ENCODE data around the gene BTBD17.
"Not testable (repeated sequence)": the region's sequence is repeated elsewhere in the genome, so short reads cannot be mapped to it uniquely, and the experiment has no call there.

The BTBD17 gene, protein sequence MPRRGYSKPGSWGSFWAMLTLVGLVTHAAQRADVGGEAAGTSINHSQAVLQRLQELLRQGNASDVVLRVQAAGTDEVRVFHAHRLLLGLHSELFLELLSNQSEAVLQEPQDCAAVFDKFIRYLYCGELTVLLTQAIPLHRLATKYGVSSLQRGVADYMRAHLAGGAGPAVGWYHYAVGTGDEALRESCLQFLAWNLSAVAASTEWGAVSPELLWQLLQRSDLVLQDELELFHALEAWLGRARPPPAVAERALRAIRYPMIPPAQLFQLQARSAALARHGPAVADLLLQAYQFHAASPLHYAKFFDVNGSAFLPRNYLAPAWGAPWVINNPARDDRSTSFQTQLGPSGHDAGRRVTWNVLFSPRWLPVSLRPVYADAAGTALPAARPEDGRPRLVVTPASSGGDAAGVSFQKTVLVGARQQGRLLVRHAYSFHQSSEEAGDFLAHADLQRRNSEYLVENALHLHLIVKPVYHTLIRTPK

DNA sequence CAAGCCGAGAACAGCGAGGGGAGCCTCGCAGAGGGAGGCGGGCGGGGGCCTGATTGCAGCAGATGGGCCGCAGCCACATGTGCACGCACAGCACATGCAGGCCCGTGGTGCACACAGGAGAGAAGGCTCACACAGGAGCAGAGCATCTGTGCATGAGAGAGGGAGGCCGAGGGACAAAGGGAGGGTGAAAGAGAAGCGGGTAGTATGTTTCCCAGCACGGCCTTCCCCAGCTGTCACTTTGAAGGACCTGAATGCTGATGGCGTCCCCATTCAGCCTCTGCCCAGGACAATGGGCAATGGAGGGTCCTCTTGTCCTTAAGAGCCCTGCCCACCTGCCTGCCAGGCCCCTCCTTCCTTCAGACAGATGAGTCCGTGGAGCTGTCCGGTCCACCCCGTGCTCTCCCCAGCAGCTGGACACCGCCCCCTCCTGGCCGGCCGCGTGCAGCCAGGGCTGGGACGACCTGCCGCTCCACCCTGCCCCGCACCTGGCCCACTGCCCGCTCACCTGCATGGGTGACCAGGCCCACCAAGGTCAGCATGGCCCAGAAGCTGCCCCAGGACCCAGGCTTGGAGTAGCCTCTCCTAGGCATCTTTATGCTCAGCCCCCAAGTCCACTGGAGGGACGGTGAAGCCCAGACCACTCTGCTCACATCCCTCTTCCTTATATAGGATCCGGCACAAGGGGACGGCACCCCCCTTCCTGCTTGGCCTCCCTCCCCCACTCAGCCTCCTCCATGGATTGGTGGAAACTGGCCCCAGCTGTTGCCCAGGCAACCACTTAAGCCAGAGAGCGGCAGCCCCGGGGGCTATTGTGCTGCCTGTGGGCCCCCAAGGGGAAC lies at the start of gene BTBD17:
Gene BTBD17 (minus strand): TSS at position 639 of the 839 bp plus-strand sequence. CDS start 49 bp downstream, at position 590.
- TF ChIP-seq, protein P1, sequence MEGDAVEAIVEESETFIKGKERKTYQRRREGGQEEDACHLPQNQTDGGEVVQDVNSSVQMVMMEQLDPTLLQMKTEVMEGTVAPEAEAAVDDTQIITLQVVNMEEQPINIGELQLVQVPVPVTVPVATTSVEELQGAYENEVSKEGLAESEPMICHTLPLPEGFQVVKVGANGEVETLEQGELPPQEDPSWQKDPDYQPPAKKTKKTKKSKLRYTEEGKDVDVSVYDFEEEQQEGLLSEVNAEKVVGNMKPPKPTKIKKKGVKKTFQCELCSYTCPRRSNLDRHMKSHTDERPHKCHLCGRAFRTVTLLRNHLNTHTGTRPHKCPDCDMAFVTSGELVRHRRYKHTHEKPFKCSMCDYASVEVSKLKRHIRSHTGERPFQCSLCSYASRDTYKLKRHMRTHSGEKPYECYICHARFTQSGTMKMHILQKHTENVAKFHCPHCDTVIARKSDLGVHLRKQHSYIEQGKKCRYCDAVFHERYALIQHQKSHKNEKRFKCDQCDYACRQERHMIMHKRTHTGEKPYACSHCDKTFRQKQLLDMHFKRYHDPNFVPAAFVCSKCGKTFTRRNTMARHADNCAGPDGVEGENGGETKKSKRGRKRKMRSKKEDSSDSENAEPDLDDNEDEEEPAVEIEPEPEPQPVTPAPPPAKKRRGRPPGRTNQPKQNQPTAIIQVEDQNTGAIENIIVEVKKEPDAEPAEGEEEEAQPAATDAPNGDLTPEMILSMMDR (IDR thresholded peaks at IDR 0.05; ENCODE audit: low read length, missing control alignments): peak; percentile 57
- no peak within 1 kb of the TSS for H3K4me3 ChIP-seq (replicated peaks; ENCODE audit: low read depth, low read length)
- peak; percentile 46 for DNase-seq (ENCODE audit: low read depth)

DNA sequence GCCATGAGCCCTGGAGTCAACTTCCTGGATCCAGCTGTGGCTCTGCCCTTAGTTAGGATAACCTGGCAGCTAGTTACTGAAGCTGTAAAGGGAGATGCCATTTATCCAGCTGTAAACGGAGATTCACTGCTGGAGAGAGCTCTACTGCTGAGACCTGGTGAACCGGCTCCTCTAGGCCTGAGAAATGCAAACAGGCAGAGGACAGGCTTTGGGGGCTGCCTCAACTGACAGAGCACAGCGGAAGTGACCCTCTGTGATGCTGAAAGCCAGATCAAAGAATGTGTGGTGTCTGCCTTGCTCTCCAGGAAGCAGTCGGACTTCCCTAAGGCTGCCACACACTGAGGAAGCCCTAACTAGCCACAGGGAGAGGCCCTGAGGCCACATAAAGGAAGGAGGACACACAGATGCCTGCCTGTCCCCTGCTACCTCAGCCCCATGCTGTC lies 48.4 kb upstream of the BTBD17 start:
- TF ChIP-seq, protein P1 (IDR thresholded peaks at IDR 0.05; ENCODE audit: low read length, missing control alignments): no peak

DNA sequence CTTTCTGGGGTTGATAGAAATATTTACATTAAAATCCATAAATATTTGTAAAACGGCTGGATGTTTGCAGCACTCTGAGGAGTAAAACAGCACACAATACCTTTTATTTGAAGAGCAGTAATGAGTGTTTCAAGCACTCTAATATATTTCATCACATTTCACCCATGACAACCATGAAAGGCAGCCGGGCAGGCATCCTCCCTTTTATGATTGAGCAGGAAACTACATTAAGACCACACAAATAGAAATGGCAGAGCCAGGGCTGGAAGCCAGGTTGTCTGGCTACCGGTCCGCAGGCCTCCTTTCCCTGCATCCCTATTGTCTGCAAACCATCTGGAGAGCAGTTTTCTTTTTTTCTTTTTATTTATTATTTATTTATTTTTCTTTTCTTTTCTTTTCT lies 47.1 kb upstream of the BTBD17 start:
- H3K4me3 ChIP-seq (replicated peaks; ENCODE audit: low read depth, low read length): no peak overlapping the region
- TF ChIP-seq, protein P1 (IDR thresholded peaks at IDR 0.05; ENCODE audit: low read length, missing control alignments): no peak
- no peak for DNase-seq (ENCODE audit: low read depth)

More for the DNA sequence above, 48.4 kb upstream of the BTBD17 start:
- no peak overlapping the region for H3K4me3 ChIP-seq (replicated peaks; ENCODE audit: low read depth, low read length)
- no peak for DNase-seq (ENCODE audit: low read depth)

DNA sequence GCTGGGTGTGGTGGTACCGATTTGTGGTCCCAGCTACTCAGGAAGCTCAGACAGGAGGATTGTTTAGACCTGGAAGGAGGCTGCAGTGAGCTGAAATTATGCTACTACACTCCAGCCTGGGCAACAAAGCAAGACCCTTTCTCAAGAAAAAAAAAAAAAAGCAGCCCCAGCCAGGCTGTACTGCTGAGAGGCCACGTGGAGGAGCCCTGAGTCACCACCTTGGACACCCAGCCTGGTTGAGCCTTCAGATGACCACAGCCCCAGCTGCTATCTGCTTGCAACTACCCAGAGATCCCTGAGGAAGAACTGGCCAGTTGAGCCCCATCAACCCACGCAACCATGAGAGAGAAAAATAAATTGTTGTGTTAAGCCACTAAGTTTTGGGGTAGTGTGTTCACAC lies 46.6 kb upstream of the BTBD17 start:
- H3K4me3 ChIP-seq (replicated peaks; ENCODE audit: low read depth, low read length): no peak overlapping the region
- TF ChIP-seq, protein P1 (IDR thresholded peaks at IDR 0.05; ENCODE audit: low read length, missing control alignments): peak; percentile 15

DNA sequence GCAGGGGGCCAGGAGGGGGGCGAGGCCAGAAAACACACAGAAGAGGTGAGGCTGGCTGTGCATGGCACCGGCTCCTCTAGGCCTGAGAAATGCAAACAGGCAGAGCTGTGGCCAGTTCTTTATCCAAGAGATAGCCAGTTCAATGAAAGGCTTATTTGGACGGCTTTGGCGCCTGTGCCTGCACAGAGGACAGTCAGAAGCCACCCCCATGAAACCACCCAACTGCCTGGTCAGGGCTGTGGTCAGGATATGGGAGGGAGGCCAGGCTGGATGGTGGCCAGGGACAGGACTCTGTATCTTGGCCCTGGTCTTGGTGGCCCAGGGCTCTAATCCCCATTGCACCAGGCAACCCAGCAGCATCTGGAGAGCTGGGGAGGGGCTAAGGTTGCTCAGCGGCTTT lies 45.7 kb upstream of the BTBD17 start:
- DNase-seq (ENCODE audit: low read depth): no peak
- TF ChIP-seq, protein P1 (IDR thresholded peaks at IDR 0.05; ENCODE audit: low read length, missing control alignments): no peak
- H3K4me3 ChIP-seq (replicated peaks; ENCODE audit: low read depth, low read length): no peak overlapping the region

More for the DNA sequence above, 46.6 kb upstream of the BTBD17 start:
- DNase-seq (ENCODE audit: low read depth): peak; percentile 61

DNA sequence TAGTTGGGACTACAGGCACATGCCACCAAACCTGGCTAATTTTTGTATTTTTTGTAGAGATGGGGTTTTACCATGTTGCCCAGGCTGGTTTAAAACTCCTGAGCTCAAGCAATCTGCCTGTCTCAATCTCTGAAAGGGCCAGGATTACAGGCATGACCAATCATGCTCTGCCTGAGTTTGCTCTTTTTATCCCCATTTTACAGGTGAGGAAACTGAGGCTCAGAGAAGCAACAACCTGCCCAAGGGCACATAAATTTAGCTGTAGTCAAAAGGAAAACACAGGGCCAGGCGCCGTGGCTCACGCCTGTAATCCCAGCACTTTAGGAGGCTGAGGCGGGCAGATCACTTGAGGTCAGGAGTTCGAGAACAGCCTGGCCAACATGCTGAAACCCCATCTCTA lies 43.6 kb upstream of the BTBD17 start:
- DNase-seq (ENCODE audit: low read depth); H3K4me3 ChIP-seq (replicated peaks; ENCODE audit: low read depth, low read length): not testable (repeated sequence)

DNA sequence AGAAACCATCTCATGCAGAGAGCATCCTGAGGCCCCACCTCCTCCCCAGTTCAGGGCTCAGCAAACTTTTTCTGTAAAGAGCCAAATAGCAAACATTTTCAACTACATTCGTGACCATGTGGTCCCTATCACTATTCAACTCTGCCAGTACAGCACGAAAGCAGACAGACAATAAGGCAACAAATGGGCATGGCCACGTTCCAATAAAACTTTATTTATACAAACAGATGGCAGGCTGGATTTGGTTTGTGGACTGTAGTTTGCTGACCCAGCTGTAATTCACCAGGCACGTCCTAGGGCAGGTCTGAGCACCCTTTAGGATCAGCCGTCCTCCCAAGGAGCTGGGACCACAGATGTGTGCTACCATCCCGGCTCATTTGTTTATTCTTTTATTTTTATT lies 43.1 kb upstream of the BTBD17 start:
- TF ChIP-seq, protein P1 (IDR thresholded peaks at IDR 0.05; ENCODE audit: low read length, missing control alignments): no peak
- no peak overlapping the region for H3K4me3 ChIP-seq (replicated peaks; ENCODE audit: low read depth, low read length)
- no peak for DNase-seq (ENCODE audit: low read depth)

Measured in fibroblast of pulmonary artery (primary cell).